Amygdala (tissue), 56 donors: ENCODE measurements around the gene TFDP1.
A peak's percentile ranks its signal among the peaks of the same experiment; 100 is the strongest.

Experiments
- DNase-seq, 56 donors: peaks; one replicate each; lab custom pipeline; 2025; lab: John Stamatoyannopoulos, UW

Gene TFDP1

GRCh38 chr13:113628291-113629270 lies 44.0 kb downstream of the TFDP1 start:
- no peak for DNase-seq

GRCh38 chr13:113629866-113630265 lies 45.3 kb downstream of the TFDP1 start:
- peak in 1 of 56 donors; percentile 19 for DNase-seq

GRCh38 chr13:113630296-113630695 lies 45.7 kb downstream of the TFDP1 start:
- no peak for DNase-seq

- no peak for DNase-seq
Measured at GRCh38 chr13:113630804-113631203, 46.3 kb downstream of the TFDP1 start.

GRCh38 chr13:113631341-113632095 lies 47.0 kb downstream of the TFDP1 start:
- DNase-seq, result peak in 2 of 56 donors; percentile 19 to 24

- DNase-seq, result no peak
Measured at GRCh38 chr13:113632706-113633484, 48.3 kb downstream of the TFDP1 start.

- DNase-seq, result no peak
Measured at GRCh38 chr13:113633485-113633873, 48.9 kb downstream of the TFDP1 start.

- no peak for DNase-seq
Measured at GRCh38 chr13:113634279-113635047, 49.9 kb downstream of the TFDP1 start.

GRCh38 chr13:113635048-113635420 lies 50.5 kb downstream of the TFDP1 start:
- DNase-seq, result no peak

- no peak for DNase-seq
Measured at GRCh38 chr13:113635709-113636108, 51.2 kb downstream of the TFDP1 start.

GRCh38 chr13:113636266-113636963 lies 51.9 kb downstream of the TFDP1 start:
- DNase-seq, result no peak

GRCh38 chr13:113637262-113638160 lies 53.0 kb downstream of the TFDP1 start:
- DNase-seq, result no peak

GRCh38 chr13:113638173-113638746 lies 53.7 kb downstream of the TFDP1 start:
- no peak for DNase-seq

GRCh38 chr13:113638806-113639205 lies 54.3 kb downstream of the TFDP1 start:
- DNase-seq, result no peak

GRCh38 chr13:113639616-113640262 lies 55.2 kb downstream of the TFDP1 start:
- no peak for DNase-seq

- no peak for DNase-seq
Measured at GRCh38 chr13:113641426-113641825, 56.9 kb downstream of the TFDP1 start.

- no peak for DNase-seq
Measured at GRCh38 chr13:113642563-113642962, 58.0 kb downstream of the TFDP1 start.
